Right ventricle myocardium inferior (tissue), 1 donor: ENCODE data around the gene TEAD3. TPM values are rescaled to one million over a fixed set of nuclear protein-coding genes. Genes with fewer than 3 reads are reported as not detected.

ENCODE experiments used
- ATAC-seq: fragments of 200-7000 bp; cut with Tn5 transposase; one replicate; pipeline ENCODE4 v1.9.1; 2020; ENCODE audit warnings: mild to moderate bottlenecking, moderate library complexity
- DNase-seq: peaks from one replicate; pipeline ENCODE4 v3.0.0; 2021; ENCODE audit errors: missing footprints
- intact Hi-C: fragments of 100-400 bp; cut with DNase I; formaldehyde crosslinking; loops from one replicate; pipeline ENCODE4 v1.11.0; 2022
- total RNA-seq: library from RNA; stranded (reverse); fragmentation: NEBNext Ultra II Directional; extraction: Animal tissue kit (Norgen Biotek cat#: 25700); gene quantifications from one replicate; pipeline ENCODE4 v1.2.1, GENCODE V29; 2021
- donor health status: DM: no; HTN: yes; CAD: no; lungs with severe emphysema.

The TEAD3 gene
- total RNA-seq, 1 donor from 2014 or later, result 32.2 TPM

- DNase-seq, result no peak
- no peak for ATAC-seq
- intact Hi-C loops, result no loop called here
Observed at GRCh38 chr6:35483490-35483889, 13.4 kb downstream of the TEAD3 start.

GRCh38 chr6:35483062-35483461 is 13.8 kb downstream of the TEAD3 start:
- ATAC-seq (no peak), DNase-seq (no peak)
- intact Hi-C loops, result no loop called here

DNA sequence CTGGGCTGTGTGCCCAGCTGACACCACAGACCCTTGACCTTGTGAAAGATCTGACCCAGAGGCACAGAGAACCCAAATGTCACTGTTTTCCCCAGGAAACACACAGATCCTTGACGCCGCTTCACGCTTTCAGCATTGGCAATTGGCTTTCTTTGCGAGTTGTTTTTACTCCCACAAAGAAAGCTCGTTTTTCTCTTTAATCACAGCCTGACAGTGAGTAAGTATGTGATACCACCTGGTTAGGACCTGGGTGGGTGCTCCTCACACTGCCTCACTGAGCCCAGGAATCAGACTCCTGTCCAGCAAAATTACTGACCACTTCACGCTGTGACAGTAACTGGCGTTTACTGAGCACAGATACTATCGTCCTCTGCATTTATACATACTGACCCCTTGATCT is 15.7 kb downstream of the TEAD3 start:
- intact Hi-C loops, result no loop called here
- ATAC-seq (no peak), DNase-seq (no peak)

GRCh38 chr6:35480176-35480575 is 16.7 kb downstream of the TEAD3 start:
- DNase-seq (peak; percentile 48), ATAC-seq (no peak)
- intact Hi-C loops, result no loop called here

GRCh38 chr6:35478259-35478658 is 18.6 kb downstream of the TEAD3 start:
- ATAC-seq (no peak), DNase-seq (no peak)
- intact Hi-C loops, result no loop called here

- no peak for DNase-seq
- ATAC-seq, result no peak
- intact Hi-C loops, result no loop called here
Observed at GRCh38 chr6:35477551-35478179, 19.2 kb downstream of the TEAD3 start.

DNA sequence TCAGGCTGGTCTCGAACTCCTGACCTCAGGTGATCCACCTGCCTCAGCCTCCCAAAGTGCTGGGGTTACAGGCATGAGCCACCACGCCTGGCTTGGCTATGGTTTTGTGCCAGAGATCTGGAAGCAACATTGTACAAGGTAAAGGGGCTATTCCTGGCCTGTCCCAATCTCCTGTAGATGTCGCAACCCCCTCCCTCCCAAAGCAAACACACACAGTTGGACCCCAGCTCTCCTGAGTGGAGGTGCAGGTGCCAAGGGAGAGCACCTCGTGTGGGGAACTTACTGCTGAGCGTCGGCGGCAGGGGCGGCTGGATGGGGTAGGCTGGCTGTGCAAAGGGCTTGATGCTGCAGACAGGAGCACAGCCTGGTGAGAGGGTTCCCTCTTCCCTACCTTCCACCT is 19.9 kb downstream of the TEAD3 start:
- DNase-seq, result no peak
- intact Hi-C loops, result no loop called here

GRCh38 chr6:35476004-35476403 is 20.9 kb downstream of the TEAD3 start:
- intact Hi-C loops, result no loop called here
- no peak for ATAC-seq
- no peak for DNase-seq

More for the DNA sequence above, 19.9 kb downstream of the TEAD3 start:
- no peak for ATAC-seq

GRCh38 chr6:35475573-35475972 is 21.3 kb downstream of the TEAD3 start:
- ATAC-seq, result no peak
- intact Hi-C loops, result no loop called here
- no peak for DNase-seq

GRCh38 chr6:35474942-35475570 is 21.8 kb downstream of the TEAD3 start:
- ATAC-seq (no peak), DNase-seq (no peak)
- intact Hi-C loops, result no loop called here

DNA sequence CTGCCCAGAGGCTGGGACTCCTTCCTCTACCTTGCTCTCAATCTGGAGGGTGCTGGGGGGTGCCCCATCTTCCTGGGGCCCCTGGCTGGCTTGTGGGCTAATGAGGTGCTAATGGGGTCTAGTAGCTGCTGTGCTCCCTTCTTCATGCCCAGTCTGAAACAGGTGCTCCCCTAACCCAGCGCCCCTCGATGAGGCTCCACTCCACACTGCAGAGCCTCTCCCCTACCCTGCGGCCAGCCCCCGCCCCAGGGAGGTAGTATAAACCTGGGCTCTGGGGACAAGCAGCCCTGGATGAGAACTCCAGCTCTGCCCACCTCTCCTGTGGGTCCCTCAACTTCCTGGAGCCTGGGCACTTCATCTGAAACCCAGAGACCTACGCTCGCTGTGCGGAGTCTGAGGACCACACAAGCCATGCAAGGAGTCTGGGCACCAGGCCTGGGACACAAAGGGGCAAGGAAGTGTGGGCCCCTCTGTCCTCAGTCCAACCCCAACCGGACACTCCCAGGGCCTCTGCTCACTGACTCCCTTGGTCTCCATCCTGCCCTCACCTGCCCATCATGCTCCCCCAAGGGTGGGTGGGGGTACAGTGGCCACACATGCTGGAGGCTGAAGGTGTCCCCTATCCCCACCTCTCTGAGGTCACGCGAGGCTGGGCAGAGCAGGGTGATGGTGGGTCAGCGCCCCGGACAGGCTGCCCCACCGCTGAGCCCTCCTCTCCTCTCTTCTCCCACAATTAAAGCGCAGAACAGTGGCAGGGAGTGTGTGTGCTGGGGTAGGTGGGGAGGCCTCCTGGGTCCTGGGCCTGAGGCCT is 22.5 kb downstream of the TEAD3 start:
- DNase-seq (no peak), ATAC-seq (no peak)
- intact Hi-C loops, result no loop called here

GRCh38 chr6:35473850-35474130 is 23.1 kb downstream of the TEAD3 start:
- ATAC-seq (no peak), DNase-seq (no peak)
- intact Hi-C loops, result no loop called here

- intact Hi-C loops, result no loop called here
- DNase-seq (no peak), ATAC-seq (no peak)
Observed at GRCh38 chr6:35473075-35473849, 23.6 kb downstream of the TEAD3 start.

GRCh38 chr6:35471836-35472345 is 25.0 kb downstream of the TEAD3 start:
- no peak for ATAC-seq
- DNase-seq, result no peak
- intact Hi-C loops, result no loop called here

GRCh38 chr6:35470663-35471120 is 26.2 kb downstream of the TEAD3 start:
- no peak for ATAC-seq
- DNase-seq, result no peak
- intact Hi-C loops, result no loop called here

GRCh38 chr6:35469751-35470662 is 26.9 kb downstream of the TEAD3 start:
- ATAC-seq (no peak), DNase-seq (no peak)
- intact Hi-C loops, result loop anchor here (5.0 kb wide), 1 partner anchor 173 kb away; the partner anchor contains the start of gene DEF6

GRCh38 chr6:35468980-35469750 is 27.7 kb downstream of the TEAD3 start:
- ATAC-seq, result peak; percentile 15
- intact Hi-C loops, result loop anchor here (1.0 to 5.0 kb wide), 2 partner anchors 127 to 172 kb away; partner anchors contain the start of genes DEF6 and PPARD
- no peak for DNase-seq
